Endothelial cell of umbilical vein (primary cell): Measurements from ENCODE around the gene SLC34A1. TPM values are rescaled to one million over a fixed set of nuclear protein-coding genes. Genes with fewer than 3 reads are reported as not detected.

ENCODE experiments used
- BruUV-seq: library from RNA; stranded (reverse); fragments of 400-500 nt; replicated peaks from 2 replicates; lab custom pipeline; 2021; lab: Mats Ljungman, UMichigan
- CTCF ChIA-PET: fragments of 300-600, 350-600 bp; sonication (Branson Sonifier 250); formaldehyde crosslinking; loops from one replicate; lab custom pipeline; 2021; ENCODE audit warnings: antibody characterized with exemption, inconsistent platforms; lab: Charles Lee
- POLR2A ChIA-PET: fragments of 300-600, 350-600 bp; sonication (Branson Sonifier 250); formaldehyde crosslinking; loops from one replicate; lab custom pipeline; 2021; ENCODE audit warnings: antibody characterized with exemption, inconsistent platforms; lab: Charles Lee
- DNase-seq: peaks from one replicate; pipeline ENCODE4 v3.0.0-alpha.2; 2011; ENCODE audit warnings: low read depth, low spot score
- FAIRE-seq: peaks from 2 replicates; lab custom pipeline; 2011; peaks lifted over from hg19 to GRCh38; lab: Jason Lieb, UNC
- H2AFZ ChIP-seq: 2 replicates; pipeline ENCODE4 v1.6.0; 2012; ENCODE audit warnings: low read depth, low read length, control low read depth, inconsistent platforms
- H3K27ac ChIP-seq: 2 replicates; pipeline ENCODE4 v1.5.1; 2011; ENCODE audit warnings: low read depth, mild to moderate bottlenecking, control low read depth, low read length, moderate library complexity; ENCODE audit not compliant: insufficient read depth
- H3K27me3 ChIP-seq, 2 experiments: 2 replicates each; pipeline versions ENCODE4 v1.6.0 to v1.6.1; 2011; ENCODE audit warnings: low read length in 2 of 2, mixed read lengths in 1 of 2; ENCODE audit not compliant: control insufficient read depth in 2 of 2, insufficient read depth in 2 of 2
- H3K36me3 ChIP-seq, 2 experiments: 2 replicates in 1 of 2; 3 replicates in 1 of 2; pipeline ENCODE4 v1.5.1; 2011; ENCODE audit warnings: low read length in 2 of 2, mild to moderate bottlenecking in 1 of 2, moderate library complexity in 1 of 2; ENCODE audit not compliant: control insufficient read depth in 2 of 2, insufficient read depth in 2 of 2; ENCODE audit errors: extremely low read depth in 1 of 2
- H3K4me1 ChIP-seq: 3 replicates; pipeline ENCODE4 v1.5.1; 2011; ENCODE audit warnings: mild to moderate bottlenecking, low read length; ENCODE audit not compliant: control insufficient read depth, insufficient read depth; ENCODE audit errors: extremely low read depth
- H3K4me2 ChIP-seq: 2 replicates; pipeline ENCODE4 v1.6.1; 2011; ENCODE audit warnings: low read length, control low read depth, mixed read lengths; ENCODE audit not compliant: insufficient read depth
- H3K4me3 ChIP-seq, 3 experiments: fragments of 200-600 bp in 1 of 3; sonication (generic), shearing (Covaris generic) in 1 of 3; replicated peaks in 1 of 3; 2 replicates each; pipeline ENCODE4 v1.5.1; 2011 to 2016; ENCODE audit warnings: control low read depth in 3 of 3, low read length in 3 of 3, mild to moderate bottlenecking in 2 of 3, inconsistent platforms in 1 of 3, low read depth in 1 of 3, moderate library complexity in 1 of 3; ENCODE audit not compliant: insufficient read depth in 1 of 3
- H3K79me2 ChIP-seq: 2 replicates; pipeline ENCODE4 v1.6.0; 2012; ENCODE audit warnings: low read length, inconsistent platforms; ENCODE audit not compliant: control insufficient read depth, insufficient read depth
- H3K9ac ChIP-seq: replicated peaks from 2 replicates; pipeline ENCODE3; 2011; ENCODE audit warnings: low read length, control low read depth; ENCODE audit not compliant: insufficient read depth; ENCODE audit errors: extremely low read depth
- H3K9me1 ChIP-seq: replicated peaks from 3 replicates; pipeline ENCODE4 v1.6.0; 2011; ENCODE audit warnings: mild to moderate bottlenecking, low read length; ENCODE audit not compliant: control insufficient read depth, insufficient read depth; ENCODE audit errors: extremely low read depth
- H3K9me3 ChIP-seq: replicated peaks from 2 replicates; pipeline ENCODE4 v1.5.1; 2012; ENCODE audit warnings: low read length, inconsistent platforms; ENCODE audit not compliant: control insufficient read depth, insufficient read depth
- H4K20me1 ChIP-seq: replicated peaks from 2 replicates; pipeline ENCODE3; 2011; ENCODE audit warnings: mild to moderate bottlenecking, low read length; ENCODE audit not compliant: control insufficient read depth, insufficient read depth; ENCODE audit errors: extremely low read depth
- CTCF ChIP-seq, 2 donors: IDR thresholded peaks; 1 replicate in 1 of 2; 2 replicates in 1 of 2; pipeline ENCODE4 v1.5.1; 2011; ENCODE audit warnings: low read length in 2 of 2, mild to moderate bottlenecking in 2 of 2, moderate library complexity in 2 of 2, control low read depth in 1 of 2, inconsistent platforms in 1 of 2, low read depth in 1 of 2; ENCODE audit not compliant: insufficient read depth in 1 of 2; ENCODE audit errors: extremely low read depth in 1 of 2
- EZH2 ChIP-seq: IDR thresholded peaks from 2 replicates; pipeline ENCODE4 v1.6.1; 2012; ENCODE audit warnings: borderline replicate concordance, low read depth, mild to moderate bottlenecking, moderate library complexity, low read length, inconsistent platforms; ENCODE audit not compliant: severe bottlenecking
- FOS ChIP-seq: IDR thresholded peaks from 2 replicates; pipeline ENCODE4 v1.6.1; 2011; ENCODE audit warnings: mild to moderate bottlenecking, low read length, moderate library complexity, borderline replicate concordance; ENCODE audit not compliant: insufficient read depth
- GATA2 ChIP-seq: IDR thresholded peaks from 2 replicates; pipeline ENCODE4 v1.7.0; 2011; ENCODE audit warnings: low read depth, mild to moderate bottlenecking, moderate library complexity, mixed read lengths, low read length; ENCODE audit not compliant: insufficient read length, insufficient read depth
- JUN ChIP-seq: IDR thresholded peaks from 2 replicates; pipeline ENCODE4 v1.6.1; 2011; ENCODE audit warnings: borderline replicate concordance, low read depth; ENCODE audit not compliant: insufficient read length, insufficient read depth
- MYC ChIP-seq: IDR thresholded peaks from one replicate; pipeline ENCODE4 v1.6.1; 2011; ENCODE audit warnings: mild to moderate bottlenecking, low read depth, low read length
- POLR2A ChIP-seq: IDR thresholded peaks from 2 replicates; pipeline ENCODE4 v1.6.1; 2012; ENCODE audit warnings: low read depth, mild to moderate bottlenecking, control low read depth, low read length
- POLR2AphosphoS5 ChIP-seq: IDR thresholded peaks from 2 replicates; pipeline ENCODE4 v1.6.1; 2012; ENCODE audit warnings: low read depth, mild to moderate bottlenecking, control low read depth, low read length, moderate library complexity; ENCODE audit not compliant: insufficient read depth
- dilution Hi-C: fragments of 300-500 bp; cut with MboI; formaldehyde crosslinking; loops from one replicate; pipeline ENCODE4 v1.15.0; 2019; ENCODE audit warnings: low sequenced_read_pairs; ENCODE audit not compliant: extremely low pct_ligation_motif_present
- intact Hi-C: fragments of 100-400 bp; cut with micrococcal nuclease; formaldehyde crosslinking; loops from one replicate; pipeline ENCODE4 v1.10.0; 2022
- polyA plus RNA-seq, 4 experiments: library from polyadenylated mRNA; depleted of rRNA in 3 of 4; stranded (reverse) in 3 of 4; unstranded in 1 of 4; fragments of >200 nt; gene quantifications; 2 replicates each; pipeline versions ENCODE4 v1.2.1 to v1.2.3, GENCODE V29; 2011 to 2012; ENCODE audit warnings: missing spikeins in 1 of 4
- total RNA-seq: library from RNA; stranded (reverse); gene quantifications from 2 replicates; pipeline ENCODE4 v1.2.3, GENCODE V29; 2021
- TF ChIP-seq, protein P1 (sequence below): IDR thresholded peaks from 2 replicates; pipeline ENCODE4 v1.6.1; 2011; ENCODE audit not compliant: insufficient read depth, insufficient read length

The SLC34A1 gene
- total and polyA plus RNA-seq, 2 donors (not counting 3 experiments of a cell fraction or from before 2014, with no cell fraction given) = not detected

GRCh38 chr5:177428574-177429217 is 44.5 kb downstream of the SLC34A1 start:
- Histone ChIP-seq H4K20me1 (no peaks in the 10 kb centered on the region), H3K4me2 (no peak overlapping the region), H3K4me3 (no peak overlapping the region), H3K27ac (no peak overlapping the region), H3K27me3 (no peaks in the 10 kb centered on the region), H3K9me3 (no peaks in the 10 kb centered on the region), H3K9me1 (no peaks in the 10 kb centered on the region), H3K4me1 (peaks cover 14% of the 10 kb centered on the region), H2AFZ (no peak overlapping the region), H3K79me2 (peaks cover 27% of the 10 kb centered on the region), H3K9ac (no peak overlapping the region), H3K36me3 (peaks cover 4 to 19% of the 10 kb centered on the region in 2 experiments)
- no peak for FAIRE-seq
- dilution Hi-C loops = no loop called here
- CTCF ChIA-PET = interaction anchor here (2.3 to 5.2 kb wide), 3 partner anchors 11 to 26 kb away, joined by 5 to 27 read pairs (median 10); no protein-coding TSS in a partner anchor
- no TSS peak for BruUV-seq
- no peak for DNase-seq
- intact Hi-C loops = no loop called here
- POLR2A ChIA-PET = interaction anchor here (0.7 kb wide), 1 partner anchor 62 kb away, joined by 3 read pairs; no protein-coding TSS in a partner anchor
- TF ChIP-seq POLR2A = no peak
- no peak for TF ChIP-seq JUN
- TF ChIP-seq, protein P1, sequence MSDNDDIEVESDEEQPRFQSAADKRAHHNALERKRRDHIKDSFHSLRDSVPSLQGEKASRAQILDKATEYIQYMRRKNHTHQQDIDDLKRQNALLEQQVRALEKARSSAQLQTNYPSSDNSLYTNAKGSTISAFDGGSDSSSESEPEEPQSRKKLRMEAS = no peak
- TF ChIP-seq EZH2 = no peak
- TF ChIP-seq GATA2 = no peak
- TF ChIP-seq FOS = no peak
- no peak for TF ChIP-seq POLR2AphosphoS5
- no peak for TF ChIP-seq MYC
- TF ChIP-seq CTCF (IDR thresholded peaks at IDR 0.05; ENCODE audit: extremely low read depth in 1 of 2, insufficient read depth in 1 of 2, low read depth in 1 of 2, low read length in 2 of 2) = no peak
